HG02571 (cell line): ENCODE results near the gene SNAP25.

Source experiments
- ATAC-seq: cut with Tn5 transposase; IDR thresholded peaks from one replicate; pipeline ENCODE4 v1.9.1; 2021; ENCODE audit warnings: mild to moderate bottlenecking, moderate library complexity; ENCODE audit not compliant: unreplicated experiment

SNAP25 gene

DNA sequence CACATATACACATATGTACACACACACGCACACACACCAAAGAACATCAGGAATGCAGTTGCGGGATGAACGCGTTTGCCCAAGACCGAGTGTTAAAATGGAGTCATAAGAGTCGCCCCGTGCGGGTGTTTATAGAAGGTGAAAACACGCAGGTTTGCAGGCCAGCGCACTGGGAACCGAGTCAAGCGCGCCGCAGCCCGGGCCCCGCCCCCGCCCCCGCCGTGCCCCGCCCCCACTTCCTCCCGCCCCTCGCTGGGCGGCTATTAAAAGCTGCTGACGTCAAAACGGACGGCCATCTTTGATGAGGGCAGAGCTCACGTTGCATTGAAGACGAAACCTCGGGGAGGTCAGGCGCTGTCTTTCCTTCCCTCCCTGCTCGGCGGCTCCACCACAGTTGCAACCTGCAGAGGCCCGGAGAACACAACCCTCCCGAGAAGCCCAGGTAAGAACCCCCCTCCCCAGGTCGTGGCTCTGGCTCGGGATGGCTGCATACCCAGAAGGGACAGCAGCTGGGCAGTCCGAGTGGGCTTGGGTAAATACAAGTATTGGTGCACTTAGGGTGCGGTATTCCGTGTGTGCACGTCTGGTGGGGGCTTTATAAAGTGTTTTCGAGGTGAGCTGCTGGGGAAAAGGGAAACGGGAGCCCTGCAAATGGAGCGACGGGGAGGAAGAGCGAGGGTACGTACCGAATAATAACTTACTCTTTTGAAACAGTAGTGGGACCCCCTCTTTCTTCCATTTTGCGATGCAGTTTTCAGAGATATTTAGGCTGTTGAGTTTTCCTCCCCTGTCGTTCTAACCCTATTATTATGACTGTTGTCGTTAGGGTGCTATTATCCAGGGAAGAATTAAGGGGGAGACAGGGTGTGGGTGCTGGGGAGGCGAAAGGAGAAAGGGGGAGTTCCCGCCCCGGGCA is at the start of gene SNAP25:
TSS of gene SNAP25 (plus strand) at position 295 of the 916 bp plus-strand sequence. CDS start 56,662 bp downstream, outside the sequence.
- no peak for ATAC-seq

DNA sequence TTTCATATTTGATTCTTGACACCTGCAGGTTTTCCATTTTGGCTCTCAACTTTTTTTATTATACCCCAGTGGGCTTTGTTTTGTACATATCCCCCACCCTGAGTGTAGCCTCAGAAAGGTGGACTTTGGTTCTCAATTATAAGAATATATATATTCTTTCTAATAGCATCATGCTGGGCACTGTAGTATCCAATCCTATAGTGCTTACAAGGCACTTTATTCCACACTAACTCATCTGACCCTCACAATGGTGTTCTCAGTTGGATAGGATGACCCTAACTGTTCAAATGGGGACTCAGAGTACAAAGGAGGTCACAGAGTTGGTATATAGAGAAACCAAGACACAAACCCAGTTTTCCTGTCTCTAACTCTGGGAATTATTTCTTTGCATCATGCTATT is 48.9 kb upstream of the SNAP25 start:
- ATAC-seq: no peak

DNA sequence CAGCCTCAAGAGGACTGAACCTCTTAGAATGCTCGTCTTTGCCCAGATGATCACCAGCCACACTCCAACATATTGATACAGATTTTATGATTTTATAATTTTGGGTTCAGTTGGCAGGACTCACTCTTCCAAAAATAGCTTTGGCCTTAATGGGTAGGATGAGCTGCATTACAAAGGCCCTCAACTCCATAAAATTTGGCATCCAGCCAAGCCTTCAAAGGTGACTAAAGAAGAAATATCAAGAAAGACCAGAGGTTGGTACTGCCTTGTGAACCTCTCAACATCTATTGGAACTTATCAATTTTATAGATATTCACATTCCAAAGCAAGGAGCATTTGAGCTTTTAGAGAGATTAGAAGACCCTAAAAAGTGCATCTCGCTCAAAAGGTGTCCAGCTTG is 48.4 kb upstream of the SNAP25 start:
- ATAC-seq: no peak

DNA sequence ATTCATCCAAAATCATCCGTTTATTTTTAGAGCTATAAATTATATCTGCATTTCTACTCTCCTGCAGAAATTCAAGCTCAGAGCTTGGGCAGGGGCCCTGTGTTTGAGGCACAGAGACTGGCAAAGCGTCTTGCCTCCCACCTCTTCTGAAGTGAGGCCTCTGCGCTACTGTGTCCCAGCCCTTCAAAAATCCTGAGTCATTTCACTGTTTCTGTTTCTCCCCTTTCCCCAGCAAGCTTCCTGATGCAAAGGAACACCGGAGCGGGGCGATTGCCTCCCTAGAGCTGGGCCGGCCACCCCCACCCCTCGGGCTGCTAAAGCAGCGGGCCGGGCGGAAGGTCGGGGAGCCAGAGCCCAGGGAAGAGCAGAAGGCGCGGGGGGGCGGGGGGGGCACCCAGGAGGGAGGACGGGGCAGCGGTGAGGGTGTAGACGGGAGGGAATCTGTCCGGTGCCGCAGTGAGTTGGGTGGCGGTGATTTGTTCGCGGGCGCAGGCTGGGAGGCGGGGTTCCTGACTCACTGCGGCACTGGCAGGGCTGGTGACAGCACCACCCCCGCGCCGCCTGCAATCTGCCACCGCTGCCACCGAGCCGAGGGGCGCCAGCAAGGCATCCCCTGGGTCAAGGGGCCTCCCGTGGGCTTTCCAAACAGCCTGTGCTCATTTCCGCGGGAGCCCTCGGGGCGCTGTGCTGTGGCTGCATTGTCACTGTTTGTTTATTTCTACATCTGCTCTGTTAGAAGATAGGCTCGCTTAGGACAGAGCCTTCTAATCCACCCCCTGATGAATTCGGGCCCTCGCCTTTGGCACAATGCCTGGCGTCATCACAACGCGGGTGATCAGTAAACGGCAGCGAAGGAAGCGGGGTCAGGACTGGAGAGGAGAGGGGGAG is 46.5 kb upstream of the SNAP25 start:
- no peak for ATAC-seq

DNA sequence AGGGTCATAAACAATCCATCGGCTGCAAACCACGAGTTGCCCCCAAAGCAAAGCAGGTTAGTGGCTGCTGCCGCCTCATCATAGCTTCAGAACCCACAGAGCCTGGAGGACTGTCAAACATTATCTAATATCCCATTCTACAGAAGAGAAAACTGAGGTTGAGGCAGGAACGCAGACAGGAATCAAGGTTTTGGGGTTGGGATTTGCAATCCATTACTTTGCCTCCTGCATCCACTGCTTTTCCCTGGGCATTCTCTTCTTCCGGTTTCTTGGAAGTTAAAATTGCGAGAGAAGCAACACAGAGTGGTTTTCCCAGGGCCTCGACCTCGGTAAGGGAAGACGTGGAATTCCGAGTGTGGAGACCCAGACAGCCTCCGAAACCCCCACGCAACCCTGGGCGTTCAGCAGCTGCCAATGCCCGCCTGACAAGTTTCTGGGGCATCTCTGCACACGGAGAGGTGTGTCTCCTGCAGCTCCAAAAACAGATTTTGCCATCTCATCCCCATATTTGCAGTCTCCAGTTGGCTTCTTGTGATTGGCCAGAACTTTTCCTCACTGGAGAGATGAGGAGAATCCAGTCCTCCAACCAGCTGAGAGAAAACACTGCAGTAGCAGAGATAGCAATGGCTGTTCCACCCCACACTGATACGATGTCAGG is 45.5 kb upstream of the SNAP25 start:
- no peak for ATAC-seq

DNA sequence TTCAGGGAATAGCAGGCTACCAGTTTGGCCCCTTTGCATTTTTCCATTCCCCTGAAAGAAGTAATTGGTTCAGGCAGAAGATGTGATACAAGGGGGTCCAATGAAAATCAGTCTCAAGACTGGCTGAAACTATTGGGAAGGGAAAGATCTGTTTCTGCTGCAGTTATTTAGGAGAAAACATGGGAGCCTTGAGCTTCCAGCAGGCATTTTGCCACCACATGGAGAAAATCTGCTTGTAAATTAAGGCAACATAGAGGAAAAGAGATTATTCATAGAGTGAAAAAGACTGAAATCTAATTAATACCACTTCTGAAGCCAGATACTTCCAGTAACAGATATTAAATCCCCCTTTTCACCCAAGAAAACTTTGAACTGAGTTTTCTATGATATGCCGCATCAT is 44.2 kb upstream of the SNAP25 start:
- no peak for ATAC-seq

DNA sequence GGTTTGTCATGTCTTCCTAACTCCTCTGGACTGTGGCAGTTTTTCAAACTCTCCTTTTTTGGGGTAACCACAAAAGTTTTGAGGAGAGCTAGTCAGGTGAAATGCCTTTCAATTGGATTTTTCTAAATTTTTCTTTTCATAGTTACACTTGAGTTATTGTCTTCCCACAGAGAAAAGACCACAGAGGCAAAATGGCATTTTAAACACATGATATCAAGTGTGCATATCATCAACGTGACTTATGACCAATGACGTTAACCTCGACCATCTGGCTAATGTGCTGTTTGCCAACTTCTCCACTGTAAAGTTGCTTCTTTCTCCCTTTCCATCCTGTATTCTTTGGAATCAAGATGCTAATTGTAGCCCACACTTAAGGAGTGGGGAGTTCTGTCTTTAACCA is 41.3 kb upstream of the SNAP25 start:
- ATAC-seq: no peak

DNA sequence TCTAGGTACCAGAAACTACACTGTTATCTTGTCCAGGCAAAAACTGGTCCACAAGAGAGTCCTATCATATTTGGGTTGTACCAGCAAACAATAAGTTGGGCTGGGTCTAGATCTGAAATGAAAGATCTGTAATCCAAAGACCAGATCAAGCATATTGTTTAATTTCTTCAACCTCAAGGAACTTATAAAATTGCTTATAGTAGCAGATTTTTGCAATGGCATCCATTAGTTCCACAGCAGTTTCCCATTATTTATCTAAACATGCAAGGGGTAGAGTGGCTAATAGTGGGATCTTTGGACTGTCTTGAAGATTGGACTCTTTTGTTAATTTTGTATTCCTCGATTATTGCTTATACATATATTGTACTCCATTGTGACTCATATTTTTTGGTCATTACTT is 40.5 kb upstream of the SNAP25 start:
- ATAC-seq: no peak

DNA sequence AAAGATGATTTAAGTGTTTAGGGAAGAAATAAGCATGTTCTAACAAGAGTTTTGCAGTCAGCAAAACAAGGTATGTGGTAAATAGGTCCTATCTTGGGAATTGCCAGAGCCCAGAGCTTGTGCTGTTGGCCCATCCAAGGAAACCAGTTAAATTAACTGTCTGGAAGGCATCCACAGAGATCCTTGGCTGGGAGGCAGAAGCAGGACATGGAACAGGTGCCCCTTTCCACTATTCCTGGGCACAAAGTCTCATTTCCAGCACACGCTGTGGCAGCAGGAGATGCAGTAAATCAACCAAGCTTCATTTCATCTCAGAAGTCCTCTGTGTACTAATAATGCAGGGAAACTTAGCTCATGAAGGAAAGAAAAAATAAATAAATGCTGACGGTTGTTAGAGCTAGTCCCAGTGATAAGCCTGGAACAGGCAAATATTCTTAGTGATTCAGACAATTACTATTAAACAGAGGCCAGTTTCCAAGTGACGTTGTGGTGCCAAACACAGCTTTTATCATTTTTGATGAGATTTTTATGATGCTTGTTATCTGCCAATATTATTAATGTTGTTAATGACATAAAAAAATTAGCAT is 39.8 kb upstream of the SNAP25 start:
- ATAC-seq: no peak

DNA sequence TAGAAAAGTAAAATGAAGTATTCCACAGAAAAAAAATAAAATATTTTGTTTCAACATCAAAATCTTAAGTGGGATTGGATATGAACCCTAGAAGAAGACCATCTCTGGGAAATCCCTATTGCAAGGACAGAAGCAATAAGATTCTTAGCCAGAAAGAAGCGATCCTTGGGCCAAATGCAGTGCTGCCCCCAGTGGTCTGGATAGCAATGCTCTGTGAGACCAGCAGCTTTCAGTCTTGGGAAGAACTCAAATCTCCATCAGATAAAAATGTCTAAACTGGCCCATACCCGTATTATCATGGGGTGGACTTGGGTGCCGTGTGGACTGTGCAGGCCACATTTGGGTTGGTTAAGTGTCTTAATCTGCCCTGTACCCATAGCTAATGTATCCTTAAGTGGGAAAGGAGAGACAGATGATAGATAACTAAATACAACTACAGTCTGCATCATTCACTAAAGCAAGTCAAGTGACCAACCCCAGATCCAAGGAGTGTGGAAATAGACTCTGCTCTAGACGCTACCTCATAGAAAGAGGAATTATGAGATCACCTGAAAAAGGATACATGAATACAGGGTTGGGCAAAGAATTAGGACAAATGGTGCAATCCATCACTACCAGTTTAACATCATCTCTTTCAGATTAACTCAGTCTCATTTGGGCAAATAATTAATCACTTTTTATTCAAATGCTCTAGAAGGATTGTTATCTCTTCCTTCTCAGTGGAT is 38.9 kb upstream of the SNAP25 start:
- ATAC-seq: no peak

DNA sequence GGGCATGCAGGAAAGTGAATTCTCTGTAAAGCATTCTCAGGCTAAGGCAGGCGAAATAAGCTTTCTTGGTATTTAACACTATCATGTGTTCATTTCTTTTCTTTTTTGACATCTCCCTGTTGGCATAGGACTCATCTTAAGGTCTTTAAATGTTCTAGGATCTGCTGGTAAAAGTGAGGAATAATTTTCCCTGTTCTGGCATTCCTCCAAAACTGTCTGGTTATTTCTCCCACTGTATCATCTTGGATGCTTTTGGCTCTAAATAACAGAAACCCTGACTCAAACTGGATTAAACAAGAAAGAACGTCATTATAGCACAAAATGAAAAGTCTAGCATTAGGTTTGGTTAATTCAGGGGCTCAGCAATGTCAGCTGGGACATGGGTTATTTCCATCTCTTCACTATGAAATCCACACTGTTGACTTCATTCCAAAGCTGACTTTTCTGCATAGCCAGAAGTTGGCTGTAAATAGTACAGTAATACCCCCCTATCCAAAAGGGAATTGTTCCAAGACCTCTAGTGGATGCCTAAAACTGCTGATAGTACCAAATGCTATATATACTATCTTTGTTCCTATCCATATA is 37.9 kb upstream of the SNAP25 start:
- no peak for ATAC-seq

DNA sequence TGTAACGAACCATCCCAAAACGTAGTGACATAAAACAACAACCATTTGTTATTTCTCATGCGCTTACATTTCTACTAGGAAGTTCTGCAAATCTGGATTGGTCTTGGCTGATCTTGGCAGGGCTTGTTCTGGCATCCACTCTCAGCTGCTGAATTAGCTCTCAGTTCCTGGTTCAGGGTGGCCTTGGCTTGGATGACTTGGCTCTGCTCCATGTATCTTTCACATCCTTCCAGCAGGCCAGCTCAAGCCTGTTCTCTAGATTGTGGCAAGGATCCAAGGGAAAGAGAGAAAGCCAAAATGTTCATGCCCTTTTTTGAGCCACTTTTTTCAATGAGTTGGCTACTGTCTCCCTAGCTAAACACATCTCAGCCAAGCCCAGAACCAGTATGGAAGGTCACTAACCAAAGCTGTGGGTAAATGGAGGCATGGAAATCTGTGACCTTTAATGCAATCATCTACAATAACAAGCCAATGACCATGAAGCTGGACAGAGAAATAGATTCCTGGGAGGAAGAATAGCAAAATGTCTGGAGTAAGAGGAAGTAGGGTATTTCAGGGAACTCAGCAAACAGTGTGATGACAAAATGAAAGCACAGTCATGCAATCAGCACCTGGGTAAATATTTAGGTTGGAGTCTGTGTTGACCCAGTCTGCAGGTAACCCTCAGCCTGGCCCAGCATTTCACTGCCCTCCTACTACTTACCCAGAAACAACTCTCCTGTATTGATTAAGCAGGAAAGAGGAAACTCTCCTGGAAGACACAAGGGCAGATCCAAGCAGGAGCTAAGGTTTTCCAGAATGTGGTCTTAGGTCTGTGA is 32.7 kb upstream of the SNAP25 start:
- ATAC-seq: no peak

DNA sequence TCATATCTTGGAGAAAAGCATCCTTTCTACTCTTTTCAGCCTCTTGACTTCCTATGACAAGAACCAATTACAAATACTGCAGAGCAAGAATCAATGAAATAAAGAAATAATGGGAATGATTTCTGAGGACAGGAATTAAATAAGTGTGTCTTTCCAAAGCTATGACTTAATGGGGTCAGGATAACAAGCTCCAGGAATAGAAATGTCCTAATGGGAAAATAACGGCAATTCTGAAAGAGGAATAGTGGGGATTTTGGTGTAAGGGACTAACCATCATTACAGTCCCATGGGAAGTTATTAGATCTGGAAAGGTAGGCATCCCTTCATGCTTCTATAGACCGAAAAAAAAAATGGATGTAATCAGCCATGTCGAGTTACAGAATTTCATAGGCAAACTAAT is 28.2 kb upstream of the SNAP25 start:
- no peak for ATAC-seq

DNA sequence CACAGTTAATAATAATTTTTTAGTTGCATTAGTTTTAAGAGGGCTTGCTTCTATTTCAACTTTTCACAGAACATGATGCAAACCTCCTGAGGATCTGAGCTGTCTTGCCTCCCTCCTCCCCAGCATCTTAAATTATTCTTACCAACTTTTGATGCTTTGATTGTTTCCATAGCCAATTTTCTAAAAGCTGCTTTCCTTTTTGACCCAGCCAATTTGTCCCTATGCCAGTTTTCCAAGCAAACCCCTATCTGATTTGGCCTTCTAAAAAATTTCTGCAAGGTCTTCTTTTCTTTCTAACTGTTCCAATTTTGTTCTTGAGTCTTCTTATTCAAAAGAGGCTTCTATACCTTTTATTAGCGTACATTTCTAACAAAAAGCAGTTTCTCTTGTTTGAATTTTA is 26.5 kb upstream of the SNAP25 start:
- no peak for ATAC-seq

DNA sequence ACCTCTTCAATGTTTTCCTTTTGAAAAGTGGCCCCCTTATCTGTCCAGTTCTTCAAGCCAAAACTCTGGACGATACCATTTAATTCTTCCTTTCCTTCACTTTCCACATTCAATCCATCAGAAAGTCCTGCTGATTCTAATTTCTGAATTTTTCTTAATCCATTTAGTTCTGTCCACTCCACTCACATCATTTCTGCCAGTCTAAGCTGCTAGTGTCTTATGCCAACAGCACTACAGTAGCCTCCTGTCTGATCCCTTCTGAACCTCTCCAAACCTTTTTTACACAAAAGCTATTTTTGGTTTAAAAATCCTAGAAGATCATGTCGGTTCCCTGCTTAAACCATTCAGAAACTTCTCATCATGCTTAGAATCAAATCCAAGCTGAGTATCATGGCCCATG is 24.5 kb upstream of the SNAP25 start:
- no peak for ATAC-seq

DNA sequence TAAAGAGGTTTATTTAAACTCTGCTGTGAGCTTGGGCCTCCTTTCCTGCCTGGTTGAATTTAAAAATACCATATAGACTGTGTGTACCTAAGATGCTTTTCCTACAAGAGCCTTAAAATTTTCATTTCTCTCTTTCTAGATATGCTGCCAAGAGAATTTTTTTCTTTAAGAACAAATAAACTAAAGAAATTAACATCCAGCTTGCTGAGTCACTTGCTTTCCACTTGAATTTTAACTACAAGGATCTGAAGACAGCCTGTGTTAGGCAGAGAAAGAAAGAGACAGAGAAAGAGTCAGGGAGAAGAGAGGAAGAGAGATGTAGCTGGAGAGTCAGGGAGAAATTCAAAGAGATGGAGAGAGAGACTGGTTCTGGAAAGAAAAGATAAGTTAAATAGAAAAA is 18.3 kb upstream of the SNAP25 start:
- ATAC-seq: no peak

DNA sequence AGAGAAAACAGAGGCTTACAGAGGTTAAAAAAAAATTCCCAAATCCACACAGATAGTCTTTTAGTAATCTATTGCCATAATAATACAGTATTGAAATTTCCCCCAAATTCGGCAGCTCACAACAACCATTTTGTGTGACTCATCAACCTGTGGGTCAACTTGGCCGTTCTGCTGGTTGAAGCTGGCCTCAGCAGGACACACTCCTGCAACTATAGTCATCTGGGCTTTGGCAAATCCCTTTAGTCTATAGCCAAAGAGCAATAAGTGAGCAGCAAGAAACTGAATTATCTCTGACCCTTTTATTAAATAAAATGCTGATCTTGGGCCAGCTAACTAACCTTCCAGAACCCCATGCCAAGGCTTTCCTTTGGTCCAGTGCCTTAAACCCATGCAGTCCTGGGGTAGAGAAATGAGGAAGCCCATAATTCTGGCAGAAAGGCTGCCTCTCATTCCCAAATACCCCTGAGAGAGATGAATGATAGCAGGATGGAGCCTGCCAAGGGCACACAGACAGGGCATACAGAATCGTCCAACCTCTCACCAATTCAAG is 17.2 kb upstream of the SNAP25 start:
- no peak for ATAC-seq

DNA sequence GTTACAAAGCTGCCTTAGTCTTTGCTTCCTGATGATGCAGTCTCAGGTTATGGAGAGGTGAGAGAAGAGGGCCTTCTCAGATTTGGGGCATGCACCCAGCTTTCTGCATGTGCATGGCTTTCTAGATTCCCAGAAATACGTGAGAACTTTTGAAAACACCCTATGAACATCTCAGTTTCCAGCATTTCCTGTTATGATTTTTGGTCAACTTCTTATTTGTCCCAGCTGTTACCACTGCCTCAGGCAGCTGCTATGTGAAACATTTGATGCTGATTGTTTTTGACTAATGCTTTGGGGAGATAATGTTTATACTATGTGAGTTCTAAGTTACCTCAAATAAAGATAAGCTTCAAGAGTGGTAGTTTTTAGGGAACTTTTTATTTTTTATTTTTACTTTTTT is 9.5 kb upstream of the SNAP25 start:
- no peak for ATAC-seq

DNA sequence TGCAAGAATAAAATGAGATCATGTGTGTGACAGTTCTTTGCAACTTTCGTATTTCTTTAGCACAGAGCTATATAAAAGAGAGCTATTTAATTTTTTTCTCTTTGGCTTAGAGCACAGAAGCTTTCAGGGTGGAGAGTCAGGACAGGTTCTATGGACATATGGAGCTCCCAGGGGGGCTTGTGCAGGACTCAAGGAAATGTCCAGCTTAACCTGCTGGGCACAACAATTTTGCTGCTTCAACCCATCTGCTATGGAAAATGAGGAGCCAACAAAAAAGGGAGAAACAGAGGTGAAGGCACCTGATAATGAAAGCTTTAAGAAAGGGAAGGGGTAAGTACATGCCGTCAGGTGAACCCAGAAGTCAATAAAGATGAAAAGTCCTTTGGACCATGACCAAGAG is 5.1 kb upstream of the SNAP25 start:
- ATAC-seq: no peak
